GM21723 (cell line): ENCODE results near the gene CCDC30.
"Not testable (repeated sequence)": the region's sequence is repeated elsewhere in the genome, so short reads cannot be mapped to it uniquely, and the experiment has no call there.

Experiments used
- ATAC-seq: cut with Tn5 transposase; IDR thresholded peaks from one replicate; pipeline ENCODE4 v1.9.1; 2021; ENCODE audit warnings: mild to moderate bottlenecking, moderate library complexity; ENCODE audit not compliant: unreplicated experiment

The CCDC30 gene

DNA sequence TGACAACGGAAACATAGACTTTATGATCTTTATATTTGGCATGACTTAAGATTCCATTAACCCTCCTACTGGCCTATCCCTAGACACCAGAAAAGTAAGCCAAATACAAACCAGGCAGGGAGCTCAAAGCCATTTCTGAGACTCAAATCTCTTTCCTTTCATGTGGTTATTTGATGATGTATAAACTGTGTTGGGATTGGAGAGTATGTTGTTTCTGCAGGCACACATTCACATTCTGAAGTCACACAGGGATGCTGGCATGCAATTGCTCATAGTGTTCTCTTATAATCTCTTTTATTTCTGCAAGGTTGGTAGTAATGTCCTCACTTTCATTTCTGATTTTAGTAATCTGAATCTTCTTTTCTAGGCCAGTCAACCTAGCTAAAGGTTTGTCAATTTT lies 13.0 kb upstream of the CCDC30 start:
- no peak for ATAC-seq

DNA sequence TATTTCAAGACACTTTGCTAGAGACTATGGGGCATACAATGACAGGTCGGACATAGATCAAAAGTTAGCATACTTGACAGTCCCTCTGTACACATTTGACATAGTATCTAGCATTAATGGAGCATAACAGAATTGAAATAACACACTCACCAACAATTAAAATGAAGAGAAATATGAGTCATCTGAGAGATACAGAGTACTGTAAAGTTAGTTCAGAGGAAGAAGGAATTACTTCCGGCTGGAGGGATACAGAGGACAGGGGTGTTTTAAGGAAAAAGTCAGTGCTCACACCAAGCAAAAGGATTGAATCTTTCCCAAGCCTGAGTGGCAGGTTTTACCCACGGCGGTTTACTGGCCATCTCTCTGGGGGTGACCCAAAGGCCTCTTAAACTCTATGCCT lies 9.7 kb upstream of the CCDC30 start:
- ATAC-seq: no peak

DNA sequence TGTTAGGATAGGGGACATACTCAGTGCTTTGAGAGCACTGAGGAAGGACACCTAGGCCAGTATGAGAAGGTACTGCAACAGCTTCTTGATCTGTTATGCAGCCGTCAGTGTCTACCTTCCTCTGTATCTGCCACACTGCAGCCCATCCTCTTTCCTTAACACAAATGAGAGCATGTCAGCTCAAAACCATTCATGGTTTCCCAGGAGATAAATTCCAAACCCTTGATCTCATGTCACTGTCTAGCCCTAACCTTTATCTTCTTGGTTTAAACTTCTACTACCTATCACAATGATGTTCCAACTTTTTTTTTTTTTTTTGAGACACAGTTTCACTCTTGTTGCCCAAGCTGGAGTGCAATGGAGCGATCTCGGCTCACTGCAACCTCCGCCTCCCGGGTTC lies 8.7 kb upstream of the CCDC30 start:
- no peak for ATAC-seq

DNA sequence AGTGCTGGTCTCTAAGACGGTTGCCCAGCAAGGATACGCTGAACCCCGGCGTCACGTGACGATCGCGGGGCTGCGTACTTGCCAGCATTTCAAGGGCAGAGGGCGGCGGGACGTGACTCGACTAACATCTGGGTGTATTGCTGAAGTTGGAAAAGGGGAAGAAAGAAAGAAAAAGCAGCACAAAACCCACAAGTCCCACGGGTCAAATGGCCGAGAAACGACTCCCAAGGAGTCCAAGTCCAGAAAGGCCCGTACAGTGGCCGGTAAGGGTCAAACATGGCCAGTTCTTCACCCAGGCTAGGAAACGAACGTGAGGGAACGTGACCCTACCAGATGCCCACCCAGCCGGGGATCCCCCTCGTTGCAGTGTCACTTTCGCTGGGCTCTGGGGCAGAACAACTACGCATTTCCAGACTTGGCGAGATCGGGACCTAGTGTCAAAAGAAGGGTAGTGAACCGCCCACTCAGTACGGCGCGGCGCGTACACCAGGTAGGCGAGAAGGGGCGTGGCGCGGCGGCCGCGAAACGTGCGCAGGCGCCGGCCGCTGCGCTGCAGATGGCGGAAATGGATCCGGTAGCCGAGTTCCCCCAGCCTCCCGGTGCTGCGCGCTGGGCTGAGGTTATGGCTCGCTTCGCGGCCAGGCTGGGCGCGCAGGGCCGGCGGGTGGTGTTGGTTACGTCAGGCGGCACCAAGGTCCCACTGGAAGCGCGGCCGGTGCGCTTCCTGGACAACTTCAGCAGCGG lies 6.9 kb upstream of the CCDC30 start, which contains the start of the genes PPCS and ZMYND12:
Gene PPCS (plus strand): TSS at position 534 of the 744 bp plus-strand sequence. CDS start 23 bp downstream, at position 557.
Gene ZMYND12 (minus strand): TSS at position 13 of the 744 bp plus-strand sequence. CDS start 25 bp downstream, outside the sequence.
- peak; percentile 81 for ATAC-seq

DNA sequence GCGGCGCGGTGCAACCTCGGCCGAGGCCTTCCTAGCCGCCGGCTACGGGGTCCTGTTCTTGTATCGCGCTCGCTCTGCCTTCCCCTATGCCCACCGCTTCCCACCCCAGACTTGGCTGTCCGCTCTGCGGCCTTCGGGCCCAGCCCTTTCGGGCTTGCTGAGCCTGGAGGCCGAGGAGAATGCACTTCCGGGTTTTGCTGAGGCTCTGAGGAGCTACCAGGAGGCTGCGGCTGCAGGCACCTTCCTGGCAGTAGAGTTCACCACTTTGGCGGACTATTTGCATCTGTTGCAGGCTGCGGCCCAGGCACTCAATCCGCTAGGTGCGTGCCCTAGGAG lies 6.4 kb upstream of the CCDC30 start:
- ATAC-seq: peak; percentile 64

DNA sequence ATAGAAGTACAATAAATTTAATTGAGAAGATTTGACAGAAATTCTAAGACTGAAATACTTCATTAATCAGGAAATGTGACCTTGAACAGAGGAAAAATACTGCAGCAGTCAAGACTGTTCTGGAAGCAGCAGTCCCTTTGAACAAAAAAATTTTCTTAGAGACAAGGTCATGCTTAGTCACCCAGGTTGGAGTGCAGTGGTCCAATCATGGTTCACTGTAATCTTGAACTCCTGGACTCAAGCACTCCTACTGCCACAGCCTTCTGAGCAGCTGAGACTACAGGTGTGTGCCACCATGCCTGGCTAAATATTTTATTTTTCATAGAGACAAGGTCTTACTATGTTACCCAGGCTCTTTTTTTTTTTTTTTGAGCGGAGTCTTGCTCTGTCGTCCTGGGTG lies 1.9 kb upstream of the CCDC30 start:
- ATAC-seq: no peak

DNA sequence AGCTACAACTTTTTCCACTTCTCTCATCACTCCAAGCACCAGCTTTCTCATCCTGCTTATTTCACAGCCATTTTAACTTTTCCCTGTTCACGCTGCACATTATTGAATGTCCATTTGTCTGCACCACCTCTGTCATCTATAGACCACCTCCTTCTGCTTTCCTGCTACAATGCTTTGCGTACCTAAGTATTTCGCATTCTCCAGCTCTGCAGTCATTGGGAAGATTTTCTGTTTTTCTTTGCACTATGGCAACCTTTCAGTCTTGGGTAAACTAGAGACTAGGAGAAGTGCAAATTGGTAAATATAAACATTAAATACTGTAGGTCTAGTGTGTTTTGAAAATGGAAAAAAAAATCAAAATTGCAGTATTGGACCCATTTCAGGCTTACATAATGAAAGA lies 835 bp downstream of the CCDC30 start:
- no peak for ATAC-seq

DNA sequence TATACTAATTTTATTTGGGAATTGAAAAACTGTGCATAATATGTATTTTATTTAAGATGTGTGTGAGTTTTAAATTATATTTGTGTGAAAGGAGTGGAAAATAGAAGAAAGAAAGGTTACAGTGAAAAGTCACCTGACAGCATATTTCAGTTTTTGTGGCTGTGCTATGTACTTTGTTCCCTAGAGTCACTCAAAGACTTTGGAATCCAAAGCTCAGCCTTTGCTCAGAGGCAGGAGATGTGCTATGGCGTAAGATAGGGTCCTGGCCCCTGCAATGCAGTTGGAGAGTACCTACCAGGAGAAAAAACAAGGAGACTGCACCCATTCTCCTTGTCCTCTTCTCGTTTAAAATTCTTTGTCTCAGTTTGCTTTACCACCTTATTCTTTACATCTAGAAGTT lies 2.9 kb downstream of the CCDC30 start:
- ATAC-seq: no peak

DNA sequence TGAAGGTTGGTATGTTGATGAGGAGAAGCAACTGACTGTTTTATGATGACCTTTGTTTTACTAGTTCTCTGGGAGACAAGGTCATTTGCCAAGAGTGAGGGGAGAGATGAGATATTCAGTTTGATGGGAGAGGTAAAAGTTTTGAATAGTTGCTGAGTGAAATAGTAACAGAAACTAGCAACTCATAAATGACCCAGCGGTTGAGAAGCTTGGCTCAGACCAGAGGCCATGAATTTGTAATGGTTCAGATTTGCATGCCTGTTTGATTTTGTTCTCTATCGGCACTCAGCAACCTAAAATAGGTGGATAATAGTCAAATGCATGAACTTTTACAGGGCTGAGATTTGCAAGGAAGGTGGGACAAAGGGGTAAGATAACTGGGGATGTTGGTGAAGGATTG lies 6.6 kb downstream of the CCDC30 start:
- ATAC-seq: no peak

DNA sequence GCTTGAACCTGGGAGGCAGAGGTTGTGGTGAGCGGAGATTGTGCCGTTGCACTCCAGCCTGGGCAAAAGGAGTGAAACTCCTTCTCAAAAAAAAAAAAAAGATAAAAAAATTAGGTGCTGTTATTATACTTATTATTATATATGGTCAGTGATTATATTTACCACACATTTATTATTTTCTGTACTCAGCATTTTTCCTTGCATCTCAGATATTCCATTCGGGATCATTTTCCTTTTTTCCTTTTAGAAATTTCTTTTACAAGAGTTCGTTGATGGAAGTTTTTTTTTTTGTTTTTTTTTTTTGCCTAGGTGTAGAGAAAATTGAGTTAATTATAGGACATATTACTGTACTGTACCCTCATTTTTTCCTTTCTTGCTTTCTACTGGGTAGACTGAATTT lies 13.5 kb downstream of the CCDC30 start:
- no peak for ATAC-seq

DNA sequence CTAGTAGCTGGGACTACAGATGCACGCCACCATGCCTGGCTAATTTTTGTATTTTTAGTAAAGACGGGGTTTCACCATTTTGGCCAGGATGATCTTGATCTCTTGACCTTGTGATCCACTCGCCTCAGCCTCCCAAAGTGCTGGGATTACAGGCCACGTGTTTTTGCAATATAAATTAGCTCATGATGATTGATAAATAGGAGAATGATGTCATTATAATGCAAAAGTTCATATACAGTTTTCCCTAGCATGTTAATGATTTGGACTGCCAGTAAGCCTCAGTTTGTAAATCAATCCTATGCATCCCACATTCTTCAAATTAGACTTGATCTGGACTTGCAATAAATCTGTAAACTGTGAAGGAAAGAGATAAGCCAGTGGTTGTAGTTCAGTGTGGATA lies 14.3 kb downstream of the CCDC30 start:
- not testable (repeated sequence) for ATAC-seq

DNA sequence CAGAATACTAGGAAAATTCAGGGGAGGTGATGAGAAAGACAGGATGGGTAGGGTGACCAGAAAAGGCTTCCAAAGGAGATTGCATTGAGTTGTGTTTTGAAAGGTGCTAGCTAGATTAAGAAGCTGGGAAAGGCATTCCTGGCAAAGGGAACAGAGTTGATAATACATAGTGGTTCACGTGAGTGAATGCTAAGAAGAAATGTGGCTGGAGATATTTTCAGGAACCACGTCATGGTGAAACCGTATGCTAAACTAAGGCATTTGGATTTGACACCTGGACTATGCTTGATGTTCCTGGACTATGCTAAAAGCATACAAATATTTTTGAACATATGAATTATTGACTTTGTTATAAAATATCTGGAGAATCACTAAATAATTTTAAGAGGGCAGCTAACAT lies 14.7 kb downstream of the CCDC30 start:
- no peak for ATAC-seq

DNA sequence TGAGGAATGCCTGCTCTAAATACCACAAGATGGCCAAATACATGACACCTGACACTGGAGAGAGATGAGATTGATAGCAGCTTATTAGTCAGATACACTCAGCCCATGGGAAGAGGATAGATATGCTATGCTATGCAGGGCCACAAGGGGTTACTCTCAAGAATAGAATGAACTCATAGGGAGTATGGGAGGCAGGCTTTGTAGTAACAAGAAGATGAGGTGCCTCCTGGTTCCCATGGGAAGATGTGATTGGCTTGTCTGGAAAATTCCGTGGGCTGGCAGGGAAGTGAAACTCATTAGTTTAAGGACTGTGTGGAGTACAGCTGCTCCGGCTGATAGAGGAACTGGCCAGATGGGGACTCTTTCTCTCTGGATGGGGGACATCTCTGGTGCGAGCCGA lies 16.5 kb downstream of the CCDC30 start:
- no peak for ATAC-seq

DNA sequence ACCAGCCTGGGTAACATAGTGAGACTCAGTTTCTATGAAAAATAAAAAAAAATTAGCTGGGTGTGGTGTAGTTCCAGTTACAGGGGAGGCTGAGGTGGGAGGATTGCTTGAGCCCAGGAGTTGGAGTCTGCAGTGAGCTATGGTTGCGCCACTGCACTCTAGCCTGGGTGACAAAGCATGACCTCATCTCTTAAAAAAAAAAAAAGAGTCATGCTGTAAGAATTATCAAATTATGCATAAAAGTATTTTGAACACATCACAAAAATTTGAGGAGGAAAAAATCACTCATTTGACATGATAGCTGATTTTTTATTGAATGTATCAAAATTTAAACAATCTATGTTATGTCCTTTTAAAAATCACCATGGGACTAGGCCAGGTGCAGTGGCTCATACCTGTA lies 17.8 kb downstream of the CCDC30 start:
- no peak for ATAC-seq

DNA sequence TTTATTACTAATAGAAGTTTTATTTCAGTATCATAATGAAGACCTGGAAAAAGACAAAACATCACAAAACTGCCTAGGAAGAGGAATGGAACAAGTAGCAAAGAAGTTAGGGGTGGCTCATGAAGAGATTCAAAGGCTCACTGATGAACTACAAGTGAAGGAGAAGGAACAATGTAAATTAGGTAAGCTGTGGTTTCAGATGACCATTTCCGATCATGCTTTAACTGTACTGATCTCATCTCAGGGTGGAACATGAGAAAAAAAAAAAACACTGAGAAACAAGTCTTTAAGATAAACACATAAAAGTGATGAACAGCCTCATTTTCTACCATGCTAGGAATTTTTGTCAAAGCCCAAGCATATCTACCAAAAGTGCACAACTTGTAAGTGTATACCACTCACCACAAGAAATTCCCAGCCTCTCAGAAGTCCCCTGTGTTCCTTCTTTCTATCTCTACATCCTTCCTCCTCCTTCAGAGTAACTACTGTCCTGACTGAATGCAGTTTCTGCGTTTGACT lies 19.6 kb downstream of the CCDC30 start:
- no peak for ATAC-seq

DNA sequence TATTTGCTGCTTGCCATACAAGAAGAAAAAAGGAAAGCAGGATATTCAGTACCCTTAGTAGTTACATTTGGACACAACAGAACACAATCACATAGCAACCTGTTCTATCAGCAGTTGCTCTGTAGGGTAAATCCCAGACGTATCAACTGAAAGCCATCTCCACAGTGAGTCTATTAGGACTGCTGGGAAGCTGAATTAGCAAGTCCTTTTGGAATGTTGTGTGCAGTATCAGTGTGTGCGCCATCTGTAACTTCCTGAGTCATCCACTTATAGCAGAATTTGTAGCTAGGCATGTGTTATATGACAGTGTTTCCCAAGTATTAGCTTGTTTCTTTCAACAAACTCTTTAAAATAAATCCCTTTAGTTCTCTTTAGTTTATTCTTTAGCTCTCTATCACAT lies 21.3 kb downstream of the CCDC30 start:
- ATAC-seq: no peak

DNA sequence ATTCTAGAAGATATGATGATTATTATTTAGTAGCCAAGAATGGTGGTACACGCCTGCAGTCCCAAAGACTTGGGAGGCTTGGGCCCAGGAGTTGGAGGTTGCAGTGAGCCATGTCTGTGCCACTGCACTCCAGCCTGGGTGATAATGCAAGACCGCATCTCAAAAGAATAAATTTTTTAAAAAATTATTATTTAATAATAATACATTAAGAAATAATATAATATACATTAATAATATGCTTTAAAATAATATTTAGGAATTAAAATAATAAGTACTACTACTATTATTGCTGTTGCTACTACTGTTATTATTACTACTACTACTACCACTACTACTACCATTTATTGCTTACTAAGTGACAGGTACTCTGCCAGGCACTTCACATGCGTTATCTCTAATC lies 27.2 kb downstream of the CCDC30 start:
- ATAC-seq: no peak

DNA sequence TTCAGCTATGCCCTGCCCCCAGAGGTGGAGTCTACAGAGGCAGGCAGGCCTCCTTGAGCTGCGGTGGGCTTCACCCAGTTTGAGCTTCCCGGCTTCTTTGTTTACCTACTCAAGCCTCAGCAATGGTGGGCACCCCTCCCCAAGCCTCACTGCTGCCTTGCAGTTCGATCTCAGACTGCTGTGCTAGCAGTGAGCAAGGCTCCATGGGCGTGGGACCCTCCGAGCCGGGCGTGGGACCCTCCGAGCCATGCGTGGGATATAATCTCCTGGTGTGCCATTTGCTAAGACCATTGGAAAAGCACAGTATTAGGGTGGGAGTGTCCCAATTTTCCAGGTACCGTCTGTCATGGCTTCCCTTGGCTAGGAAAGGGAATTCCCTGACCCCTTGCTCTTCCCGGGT lies 38.9 kb downstream of the CCDC30 start:
- not testable (repeated sequence) for ATAC-seq

DNA sequence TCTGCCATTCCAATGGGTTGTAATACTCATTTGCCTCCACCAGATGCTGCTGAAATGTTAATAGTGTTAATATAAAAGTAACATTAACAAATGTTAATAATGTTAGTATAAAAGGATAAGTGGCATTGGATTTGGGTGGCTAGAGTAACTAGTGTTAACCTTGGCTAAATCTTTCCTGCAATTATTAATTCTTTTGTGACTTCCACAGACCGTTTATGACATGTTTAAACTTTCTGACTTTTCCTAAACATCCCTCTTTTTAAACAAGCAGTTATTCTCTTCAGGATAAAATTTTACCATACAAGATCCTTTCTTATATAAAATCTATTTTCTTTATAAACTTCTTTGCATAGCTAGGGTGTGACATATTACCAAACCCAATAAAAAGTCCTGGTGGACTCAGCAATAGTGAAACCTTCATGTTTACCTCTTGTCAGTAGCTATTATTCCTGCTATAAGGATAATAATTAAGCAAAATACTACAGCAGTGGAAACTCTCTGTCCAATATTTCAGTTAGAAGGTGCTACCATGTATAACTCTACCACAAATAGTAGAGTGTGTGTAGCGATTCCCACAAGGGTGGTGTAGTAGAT lies 41.5 kb downstream of the CCDC30 start:
- no peak for ATAC-seq

DNA sequence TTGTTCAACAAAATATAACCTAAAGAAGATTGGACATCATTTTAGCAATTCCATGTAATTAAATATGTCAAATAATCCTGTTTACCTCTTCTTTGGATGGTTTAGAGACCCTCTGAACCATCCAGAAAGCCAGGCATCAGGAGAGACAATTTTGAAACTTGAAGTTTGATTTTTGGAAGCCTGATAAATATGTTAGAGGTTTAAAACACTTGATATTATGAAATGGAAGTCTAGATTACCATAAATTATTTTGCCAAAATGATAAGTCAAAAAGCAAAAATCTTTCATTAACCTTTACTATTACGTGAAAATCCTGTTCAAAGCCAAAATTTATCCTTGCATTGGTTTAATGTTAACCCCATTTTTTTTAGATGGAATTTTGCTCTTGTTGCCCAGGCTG lies 43.5 kb downstream of the CCDC30 start:
- ATAC-seq: no peak

DNA sequence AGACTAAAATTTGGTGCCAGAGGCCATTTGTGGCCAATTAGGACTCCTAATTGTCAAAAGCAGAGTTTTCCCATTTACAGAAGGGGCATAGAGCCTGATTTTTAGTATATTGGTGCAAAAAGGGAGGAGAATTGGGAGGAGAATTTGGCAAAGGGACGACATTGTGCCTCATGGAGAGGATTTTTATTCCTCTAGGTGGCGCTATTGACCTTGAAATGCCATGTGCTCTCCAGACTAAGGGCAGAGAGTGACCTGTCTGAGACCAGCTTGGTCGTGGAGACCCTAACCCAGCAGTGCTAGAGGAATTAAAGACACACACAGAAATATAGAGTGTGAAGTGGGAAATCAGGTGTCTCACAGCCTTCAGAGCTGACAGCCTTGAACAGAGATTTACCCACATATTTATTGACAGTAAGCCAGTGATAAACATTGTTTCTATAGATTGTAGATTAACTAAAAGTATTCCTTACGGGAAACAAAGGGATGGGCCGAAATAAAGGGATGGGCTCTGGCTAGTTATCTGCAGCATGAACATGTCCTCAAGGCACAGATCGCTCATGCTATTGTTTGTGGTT lies 48.6 kb downstream of the CCDC30 start:
- not testable (repeated sequence) for ATAC-seq

DNA sequence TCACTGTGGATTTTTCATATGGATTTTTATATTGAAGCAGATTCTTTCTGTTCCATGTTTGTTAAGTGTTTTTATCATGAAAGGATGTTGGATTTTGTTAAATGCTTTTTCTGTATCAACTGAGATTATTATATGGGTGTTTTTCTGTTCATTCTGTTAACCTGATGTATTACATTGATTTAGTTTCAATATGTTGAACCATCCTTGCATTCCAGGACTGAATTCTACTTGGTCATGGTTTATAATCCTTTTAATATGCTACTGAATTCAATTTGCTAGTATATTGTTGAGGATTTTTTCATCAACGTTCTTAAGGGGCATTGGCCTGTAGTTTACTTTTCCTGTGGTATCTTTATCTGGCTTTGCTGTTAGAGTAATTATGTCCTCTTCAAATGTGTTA lies 55.8 kb downstream of the CCDC30 start:
- ATAC-seq: no peak
